PFSK-1 (cell line): ENCODE measurements around the gene KIAA1549.

ENCODE experiments used
- FOXP2 ChIP-seq: optimal IDR thresholded peaks from 2 replicates; pipeline ENCODE3; 2011; ENCODE audit warnings: borderline replicate concordance, control low read depth, inconsistent platforms; ENCODE audit not compliant: insufficient read depth; ENCODE audit errors: extremely low read length, extremely low read depth
- POLR2AphosphoS5 ChIP-seq: IDR thresholded peaks from 2 replicates; pipeline ENCODE4 v1.6.1; 2012; ENCODE audit warnings: low read depth, mild to moderate bottlenecking, control low read depth, low read length, moderate library complexity
- SIN3A ChIP-seq: IDR thresholded peaks from 2 replicates; pipeline ENCODE4 v1.6.1; 2012; ENCODE audit warnings: mild to moderate bottlenecking, low read length, moderate library complexity, borderline replicate concordance; ENCODE audit not compliant: insufficient read depth
- TAF1 ChIP-seq: IDR thresholded peaks from 2 replicates; pipeline ENCODE4 v1.6.1; 2012; ENCODE audit warnings: low read length, control low read depth, borderline replicate concordance; ENCODE audit not compliant: insufficient read depth
- TF ChIP-seq, protein P1 (sequence below), 2 experiments: IDR thresholded peaks; 2 replicates each; pipeline versions ENCODE4 v1.6.1 to v1.8.0; 2011 to 2012; ENCODE audit warnings: low read depth in 2 of 2, low read length in 2 of 2, control low read depth in 1 of 2, inconsistent platforms in 1 of 2, mild to moderate bottlenecking in 1 of 2, moderate library complexity in 1 of 2; ENCODE audit not compliant: insufficient read depth in 1 of 2

The KIAA1549 gene

DNA sequence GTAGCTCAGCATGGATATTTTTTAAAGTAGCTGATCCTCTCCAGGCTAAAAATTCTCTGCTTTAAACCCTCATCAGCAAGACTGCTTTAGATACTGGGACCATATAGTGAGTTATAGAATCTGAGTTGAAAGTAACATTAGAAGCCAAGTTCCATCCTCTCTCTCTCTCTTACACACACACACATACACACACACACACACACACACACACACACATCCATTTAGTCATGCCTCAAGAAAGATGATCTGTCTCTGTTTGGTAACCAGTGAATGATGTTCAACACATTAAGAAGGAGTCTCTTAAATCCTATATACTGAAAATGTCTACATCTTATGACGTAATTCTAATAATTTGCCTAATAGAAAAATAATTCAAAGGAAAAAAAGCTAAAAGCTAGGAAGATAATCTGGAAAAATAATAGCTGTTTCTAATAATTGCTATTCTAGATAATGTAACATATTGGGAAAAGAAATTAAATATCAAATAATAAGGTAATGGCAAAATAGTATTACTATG, 166.3 kb downstream of the KIAA1549 start:
- no peak for TF ChIP-seq FOXP2
- no peak for TF ChIP-seq SIN3A
- no peak for TF ChIP-seq TAF1

DNA sequence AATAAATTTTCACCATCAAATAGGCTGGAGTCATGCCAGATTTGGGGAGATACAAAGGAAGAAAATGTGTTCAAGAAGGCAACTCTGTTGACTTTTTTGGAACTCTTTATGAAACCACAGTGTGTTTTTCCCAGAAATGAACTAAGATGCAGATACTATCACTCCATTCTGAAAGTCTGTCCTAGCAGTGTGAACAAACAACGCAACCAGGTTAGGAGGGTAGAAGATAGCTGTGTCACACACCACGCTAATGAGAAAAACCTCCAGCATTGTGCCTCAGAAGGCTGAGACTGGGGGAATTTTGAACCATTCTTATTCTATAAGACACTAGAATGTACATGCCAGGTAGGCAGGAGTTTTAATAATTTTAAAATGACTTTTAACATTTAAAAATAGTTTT, 167.2 kb downstream of the KIAA1549 start:
- TF ChIP-seq, protein P1, sequence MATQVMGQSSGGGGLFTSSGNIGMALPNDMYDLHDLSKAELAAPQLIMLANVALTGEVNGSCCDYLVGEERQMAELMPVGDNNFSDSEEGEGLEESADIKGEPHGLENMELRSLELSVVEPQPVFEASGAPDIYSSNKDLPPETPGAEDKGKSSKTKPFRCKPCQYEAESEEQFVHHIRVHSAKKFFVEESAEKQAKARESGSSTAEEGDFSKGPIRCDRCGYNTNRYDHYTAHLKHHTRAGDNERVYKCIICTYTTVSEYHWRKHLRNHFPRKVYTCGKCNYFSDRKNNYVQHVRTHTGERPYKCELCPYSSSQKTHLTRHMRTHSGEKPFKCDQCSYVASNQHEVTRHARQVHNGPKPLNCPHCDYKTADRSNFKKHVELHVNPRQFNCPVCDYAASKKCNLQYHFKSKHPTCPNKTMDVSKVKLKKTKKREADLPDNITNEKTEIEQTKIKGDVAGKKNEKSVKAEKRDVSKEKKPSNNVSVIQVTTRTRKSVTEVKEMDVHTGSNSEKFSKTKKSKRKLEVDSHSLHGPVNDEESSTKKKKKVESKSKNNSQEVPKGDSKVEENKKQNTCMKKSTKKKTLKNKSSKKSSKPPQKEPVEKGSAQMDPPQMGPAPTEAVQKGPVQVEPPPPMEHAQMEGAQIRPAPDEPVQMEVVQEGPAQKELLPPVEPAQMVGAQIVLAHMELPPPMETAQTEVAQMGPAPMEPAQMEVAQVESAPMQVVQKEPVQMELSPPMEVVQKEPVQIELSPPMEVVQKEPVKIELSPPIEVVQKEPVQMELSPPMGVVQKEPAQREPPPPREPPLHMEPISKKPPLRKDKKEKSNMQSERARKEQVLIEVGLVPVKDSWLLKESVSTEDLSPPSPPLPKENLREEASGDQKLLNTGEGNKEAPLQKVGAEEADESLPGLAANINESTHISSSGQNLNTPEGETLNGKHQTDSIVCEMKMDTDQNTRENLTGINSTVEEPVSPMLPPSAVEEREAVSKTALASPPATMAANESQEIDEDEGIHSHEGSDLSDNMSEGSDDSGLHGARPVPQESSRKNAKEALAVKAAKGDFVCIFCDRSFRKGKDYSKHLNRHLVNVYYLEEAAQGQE (IDR thresholded peaks at IDR 0.05; ENCODE audit: insufficient read depth in 1 of 2, low read depth in 2 of 2, low read length in 2 of 2) = no peak
- TF ChIP-seq TAF1 = no peak
- TF ChIP-seq FOXP2 = no peak
- no peak for TF ChIP-seq SIN3A
- no peak for TF ChIP-seq POLR2AphosphoS5

DNA sequence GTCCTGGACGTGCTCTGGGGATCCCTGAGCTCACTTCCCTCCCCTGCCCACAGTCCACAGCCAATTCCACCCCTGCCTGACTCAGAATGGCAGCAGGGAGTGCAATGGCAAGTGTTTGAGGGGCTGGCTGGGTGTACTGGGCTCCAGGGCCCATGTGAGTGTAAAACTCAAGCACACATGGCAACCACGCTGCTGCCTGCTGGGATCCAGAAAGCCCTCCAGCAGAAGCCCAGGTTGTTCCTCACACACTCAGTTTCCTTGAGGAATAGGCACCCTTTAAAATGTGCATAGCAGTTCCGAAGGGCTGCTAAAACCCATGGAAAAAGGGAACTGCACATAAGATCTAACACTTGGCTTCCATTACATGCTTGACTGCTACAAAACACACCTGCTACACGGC, 171.8 kb downstream of the KIAA1549 start:
- TF ChIP-seq FOXP2 = no peak
- no peak for TF ChIP-seq POLR2AphosphoS5
- no peak for TF ChIP-seq SIN3A
- TF ChIP-seq TAF1 = no peak
- TF ChIP-seq, protein P1 (IDR thresholded peaks at IDR 0.05; ENCODE audit: insufficient read depth in 1 of 2, low read depth in 2 of 2, low read length in 2 of 2) = no peak

DNA sequence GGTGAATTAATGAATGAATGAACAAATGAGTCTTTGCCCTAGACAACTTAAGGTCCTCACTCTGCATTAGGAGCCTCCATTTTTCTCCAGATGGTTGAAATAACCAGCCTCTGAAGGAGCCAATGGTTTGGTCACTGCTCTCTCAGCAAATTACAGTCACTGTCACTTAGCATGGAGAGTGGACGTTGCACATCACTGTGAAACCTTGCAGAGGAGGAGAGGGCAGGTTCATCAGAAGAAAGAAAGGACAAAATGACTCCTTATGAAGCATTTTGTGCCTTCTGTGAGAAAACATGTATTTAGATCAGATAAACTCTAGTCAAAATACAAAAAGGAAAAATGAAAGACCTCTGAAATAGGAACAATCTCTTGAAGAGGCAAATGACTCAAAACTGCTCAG, 176.6 kb downstream of the KIAA1549 start:
- TF ChIP-seq, protein P1 (IDR thresholded peaks at IDR 0.05; ENCODE audit: insufficient read depth in 1 of 2, low read depth in 2 of 2, low read length in 2 of 2) = no peak
- TF ChIP-seq FOXP2 (no peak), POLR2AphosphoS5 (no peak), SIN3A (no peak), TAF1 (no peak)

DNA sequence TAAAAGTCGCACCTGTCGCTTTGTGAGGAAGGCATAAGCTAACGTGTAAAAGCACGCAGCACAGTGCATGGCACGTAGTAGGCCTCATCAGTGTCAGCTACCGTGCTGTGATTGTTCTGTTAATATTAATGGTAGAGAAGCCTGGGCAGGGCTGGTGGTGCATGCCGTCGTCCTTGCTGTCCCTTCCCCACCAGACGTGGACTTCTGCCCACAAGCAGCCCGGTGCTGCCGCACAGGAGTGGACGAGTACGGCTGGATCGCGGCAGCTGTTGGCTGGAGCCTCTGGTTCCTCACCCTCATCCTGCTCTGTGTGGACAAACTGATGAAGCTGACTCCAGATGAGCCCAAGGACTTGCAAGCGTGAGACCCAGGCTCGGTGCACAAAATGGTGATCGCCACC, 178.5 kb downstream of the KIAA1549 start:
- no peak for TF ChIP-seq TAF1
- TF ChIP-seq, protein P1 (IDR thresholded peaks at IDR 0.05; ENCODE audit: insufficient read depth in 1 of 2, low read depth in 2 of 2, low read length in 2 of 2) = no peak
- no peak for TF ChIP-seq SIN3A
- no peak for TF ChIP-seq FOXP2
